Type B pancreatic cell (in vitro differentiated cells): ENCODE results near the gene C16orf96. TPM values are rescaled to one million over a fixed set of nuclear protein-coding genes. Genes with fewer than 3 reads are reported as not detected.

Experiments used
- DNase-seq: peaks from one replicate; pipeline ENCODE4 v3.0.0; 2021; ENCODE audit warnings: mixed read lengths; ENCODE audit not compliant: unreplicated experiment; ENCODE audit errors: extremely low spot score
- H3K27ac Mint-ChIP-seq: 2 replicates; pipeline ENCODE4 v1.8.0; 2021; ENCODE audit warnings: mild to moderate bottlenecking, mixed read lengths
- H3K27me3 Mint-ChIP-seq: 2 replicates; pipeline ENCODE4 v1.8.0; 2021; ENCODE audit warnings: mixed read lengths
- H3K36me3 Mint-ChIP-seq: 2 replicates; pipeline ENCODE4 v1.8.0; 2021; ENCODE audit warnings: mixed read lengths
- H3K4me1 Mint-ChIP-seq: one replicate; pipeline ENCODE4 v1.8.0; 2021; ENCODE audit warnings: mixed read lengths; ENCODE audit not compliant: unreplicated experiment
- H3K4me3 Mint-ChIP-seq: 2 replicates; pipeline ENCODE4 v1.8.0; 2021; ENCODE audit warnings: mild to moderate bottlenecking, mixed read lengths
- H3K9me3 Mint-ChIP-seq: 2 replicates; pipeline ENCODE4 v1.8.0; 2021; ENCODE audit warnings: mixed read lengths
- CTCF ChIP-seq: fragments of 200-600 bp; sonication (generic); conservative IDR thresholded peaks from 2 replicates; pipeline ENCODE4 v1.5.0; 2021; ENCODE audit warnings: antibody characterized with exemption, mild to moderate bottlenecking
- total RNA-seq: library from RNA; stranded (reverse); gene quantifications from 2 replicates; pipeline ENCODE4 v1.2.1, GENCODE V29; 2021; ENCODE audit warnings: low replicate concordance

The C16orf96 gene
- total RNA-seq, 1 donor from 2014 or later: 0.43 TPM

- Mint-ChIP-seq H3K9me3 (no peaks in the 10 kb centered on the region), H3K27ac (no peak overlapping the region), H3K4me3 (no peak overlapping the region), H3K27me3 (peaks cover 3% of the 10 kb centered on the region), H3K4me1 (peaks cover 4% of the 10 kb centered on the region), H3K36me3 (no peaks in the 10 kb centered on the region)
- no peak for DNase-seq
- no peak for TF ChIP-seq CTCF
These were observed 3.6 kb upstream of the C16orf96 start for GRCh38 chr16:4552541-4552940.

GRCh38 chr16:4556580-4556979 is 440 bp downstream of the C16orf96 start:
- Mint-ChIP-seq H3K4me1 (no peaks in the 10 kb centered on the region), H3K27ac (no peak overlapping the region), H3K4me3 (no peak overlapping the region), H3K36me3 (no peaks in the 10 kb centered on the region), H3K27me3 (no peaks in the 10 kb centered on the region), H3K9me3 (no peaks in the 10 kb centered on the region)
- no peak for DNase-seq
- no peak for TF ChIP-seq CTCF

DNA sequence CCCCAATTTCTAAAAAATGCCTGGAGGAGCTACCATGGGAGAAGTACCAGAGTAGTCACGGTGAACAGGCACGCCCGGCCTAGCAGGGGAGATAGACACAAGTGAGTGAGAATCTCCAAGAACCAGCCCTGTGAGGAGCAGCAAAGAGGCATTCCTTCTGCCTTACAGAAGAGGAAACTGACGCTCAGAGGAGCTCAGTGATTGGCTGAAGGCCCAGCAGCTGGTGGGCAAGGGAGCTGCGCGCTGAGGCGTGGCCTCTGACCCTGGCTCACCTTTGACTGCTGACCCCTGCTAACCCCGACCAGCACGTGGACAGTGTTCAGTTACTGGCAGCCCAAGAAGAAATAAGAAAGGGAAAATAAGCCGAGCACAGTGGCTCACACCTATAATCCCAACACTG is 1.8 kb downstream of the C16orf96 start:
- no peak for DNase-seq
- Mint-ChIP-seq H3K4me3 (no peak overlapping the region), H3K27ac (peak overlapping the region; percentile 41), H3K27me3 (no peaks in the 10 kb centered on the region), H3K9me3 (no peaks in the 10 kb centered on the region), H3K4me1 (no peaks in the 10 kb centered on the region), H3K36me3 (no peaks in the 10 kb centered on the region)
- TF ChIP-seq CTCF: no peak

DNA sequence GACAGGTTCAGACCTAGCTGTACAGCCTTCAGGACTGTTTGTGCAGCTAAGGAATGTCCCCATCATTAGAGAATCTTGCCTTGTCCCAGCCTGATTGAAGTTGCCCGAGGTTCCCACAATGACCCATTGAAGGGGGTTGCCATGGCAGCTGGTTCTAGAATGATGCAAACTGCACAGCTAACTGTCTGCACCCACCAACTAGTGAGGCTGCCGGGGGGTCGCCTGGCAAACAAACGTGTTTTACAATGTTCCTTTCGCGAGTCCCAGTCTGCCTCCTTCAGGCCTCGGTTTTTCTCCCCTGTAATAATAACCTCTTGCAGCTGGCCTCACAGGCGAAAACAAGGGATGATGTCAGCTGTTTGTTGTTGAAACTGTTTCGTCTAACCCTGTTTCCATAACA is 5.5 kb downstream of the C16orf96 start:
- Mint-ChIP-seq H3K36me3 (no peaks in the 10 kb centered on the region), H3K9me3 (no peaks in the 10 kb centered on the region), H3K4me3 (no peak overlapping the region), H3K27ac (peak overlapping the region; percentile 64), H3K4me1 (no peaks in the 10 kb centered on the region), H3K27me3 (no peaks in the 10 kb centered on the region)
- DNase-seq: no peak
- no peak for TF ChIP-seq CTCF

GRCh38 chr16:4564661-4565267 is 8.6 kb downstream of the C16orf96 start:
- no peak for DNase-seq
- Mint-ChIP-seq H3K4me3 (no peak overlapping the region), H3K36me3 (no peaks in the 10 kb centered on the region), H3K27ac (no peak overlapping the region), H3K27me3 (no peaks in the 10 kb centered on the region), H3K4me1 (no peaks in the 10 kb centered on the region), H3K9me3 (no peaks in the 10 kb centered on the region)
- TF ChIP-seq CTCF: no peak

DNA sequence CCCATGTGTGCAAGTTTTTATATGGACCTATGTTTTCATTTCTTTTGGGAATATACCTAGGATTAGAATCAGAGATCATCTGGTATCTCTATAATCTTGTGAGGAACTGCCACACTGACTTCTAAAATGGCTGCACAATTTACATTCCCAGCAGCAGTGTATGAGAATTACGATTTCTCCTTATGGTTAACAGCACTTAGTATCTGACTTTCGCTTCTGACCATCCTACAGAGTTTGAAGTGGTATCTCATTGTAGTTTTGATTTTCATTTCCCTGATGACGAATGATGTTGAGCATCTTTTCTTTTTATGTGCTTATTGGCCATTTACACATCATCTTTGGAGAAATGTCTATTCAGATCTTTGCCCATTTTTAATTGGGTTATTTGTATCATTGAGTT is 10.0 kb downstream of the C16orf96 start:
- H3K4me1 Mint-ChIP-seq: no peaks in the 10 kb centered on the region
- H3K27me3 Mint-ChIP-seq: no peaks in the 10 kb centered on the region
- DNase-seq: no peak
- H3K27ac Mint-ChIP-seq: no peak overlapping the region
- no peak overlapping the region for H3K4me3 Mint-ChIP-seq
- H3K36me3 Mint-ChIP-seq: no peaks in the 10 kb centered on the region
- no peak for TF ChIP-seq CTCF
- no peaks in the 10 kb centered on the region for H3K9me3 Mint-ChIP-seq
